ENCODE measurements around the gene NXPE4. TPM values are rescaled to one million over a fixed set of nuclear protein-coding genes. Genes with fewer than 3 reads are reported as not detected.

Gene NXPE4
- total and polyA plus RNA-seq, 4 experiments from 2014 or later = not detected

GRCh38 chr11:114621950-114622809 is 26.6 kb upstream of the NXPE4 start:
- intact Hi-C loops (cut with micrococcal nuclease) = no loop called here
- Histone ChIP-seq H3K27ac (ENCODE audit: low read depth, low read length) (no peak overlapping the region), H3K27me3 (ENCODE audit: insufficient read depth, low read length) (no peaks in the 10 kb centered on the region), H3K9me3 (ENCODE audit: control insufficient read depth in 1 of 2, low read length in 2 of 2) (peaks cover 0 to 8% of the 10 kb centered on the region in 2 donors), H3K36me3 (ENCODE audit: insufficient read depth, low read length) (no peaks in the 10 kb centered on the region), H3K4me3 (ENCODE audit: low read length in 2 of 2) (no peak overlapping the region), H3K4me1 (ENCODE audit: insufficient read depth, low read length) (no peaks in the 10 kb centered on the region)
- H3K36me3 Mint-ChIP-seq = no peaks in the 10 kb centered on the region
- peaks cover 0 to 2% (median 0%) of the 10 kb centered on the region in 8 donors for H3K9me3 Mint-ChIP-seq
- H3K27ac Mint-ChIP-seq = no peak overlapping the region
- ChIA-PET POLR2A (ENCODE audit: partially characterized antibody) (no interaction called here), CTCF (ENCODE audit: partially characterized antibody) (no interaction called here)
- H3K4me1 Mint-ChIP-seq = no peaks in the 10 kb centered on the region
- no peak overlapping the region for H3K4me3 Mint-ChIP-seq
- no peak for DNase-seq
- H3K27me3 Mint-ChIP-seq = no peaks in the 10 kb centered on the region

GRCh38 chr11:114621072-114621471 is 25.5 kb upstream of the NXPE4 start:
- Histone ChIP-seq H3K4me1 (ENCODE audit: insufficient read depth, low read length) (no peaks in the 10 kb centered on the region), H3K4me3 (ENCODE audit: low read length in 2 of 2) (no peak overlapping the region), H3K36me3 (ENCODE audit: insufficient read depth, low read length) (no peaks in the 10 kb centered on the region), H3K27me3 (ENCODE audit: insufficient read depth, low read length) (no peaks in the 10 kb centered on the region), H3K27ac (ENCODE audit: low read depth, low read length) (no peak overlapping the region), H3K9me3 (ENCODE audit: control insufficient read depth in 1 of 2, low read length in 2 of 2) (peaks cover 0 to 8% of the 10 kb centered on the region in 2 donors)
- ChIA-PET POLR2A (ENCODE audit: partially characterized antibody) (no interaction called here), CTCF (ENCODE audit: partially characterized antibody) (no interaction called here)
- Mint-ChIP-seq H3K36me3 (no peaks in the 10 kb centered on the region), H3K27ac (no peak overlapping the region), H3K27me3 (no peaks in the 10 kb centered on the region), H3K9me3 (peaks cover 0 to 2% (median 0%) of the 10 kb centered on the region in 8 donors), H3K4me3 (no peak overlapping the region), H3K4me1 (no peaks in the 10 kb centered on the region)
- intact Hi-C loops (cut with micrococcal nuclease) = no loop called here
- DNase-seq = no peak

GRCh38 chr11:114619659-114620173 is 24.1 kb upstream of the NXPE4 start:
- intact Hi-C loops (cut with micrococcal nuclease) = no loop called here
- no peaks in the 10 kb centered on the region for H3K36me3 Mint-ChIP-seq
- no peak for DNase-seq
- CTCF ChIA-PET (ENCODE audit: partially characterized antibody) = no interaction called here
- no peak overlapping the region for H3K4me3 Mint-ChIP-seq
- Histone ChIP-seq H3K9me3 (ENCODE audit: control insufficient read depth in 1 of 2, low read length in 2 of 2) (peaks cover 0 to 8% of the 10 kb centered on the region in 2 donors), H3K36me3 (ENCODE audit: insufficient read depth, low read length) (no peaks in the 10 kb centered on the region), H3K4me3 (ENCODE audit: low read length in 2 of 2) (no peak overlapping the region), H3K27ac (ENCODE audit: low read depth, low read length) (no peak overlapping the region), H3K27me3 (ENCODE audit: insufficient read depth, low read length) (no peaks in the 10 kb centered on the region), H3K4me1 (ENCODE audit: insufficient read depth, low read length) (no peaks in the 10 kb centered on the region)
- H3K4me1 Mint-ChIP-seq = no peaks in the 10 kb centered on the region
- no peaks in the 10 kb centered on the region for H3K27me3 Mint-ChIP-seq
- no peak overlapping the region for H3K27ac Mint-ChIP-seq
- POLR2A ChIA-PET (ENCODE audit: partially characterized antibody) = no interaction called here
- H3K9me3 Mint-ChIP-seq = peaks cover 0 to 2% (median 0%) of the 10 kb centered on the region in 8 donors

GRCh38 chr11:114618139-114618538 is 22.6 kb upstream of the NXPE4 start:
- intact Hi-C loops (cut with micrococcal nuclease) = no loop called here
- no peaks in the 10 kb centered on the region for H3K36me3 ChIP-seq (ENCODE audit: insufficient read depth, low read length)
- H3K27me3 ChIP-seq (ENCODE audit: insufficient read depth, low read length) = no peaks in the 10 kb centered on the region
- Mint-ChIP-seq H3K4me1 (no peaks in the 10 kb centered on the region), H3K27me3 (no peaks in the 10 kb centered on the region), H3K4me3 (no peak overlapping the region), H3K9me3 (peaks cover 0 to 2% (median 0%) of the 10 kb centered on the region in 8 donors), H3K36me3 (no peaks in the 10 kb centered on the region), H3K27ac (no peak overlapping the region)
- H3K27ac ChIP-seq (ENCODE audit: low read depth, low read length) = no peak overlapping the region
- no peak for DNase-seq
- POLR2A ChIA-PET (ENCODE audit: partially characterized antibody) = no interaction called here
- CTCF ChIA-PET (ENCODE audit: partially characterized antibody) = no interaction called here
- H3K4me1 ChIP-seq (ENCODE audit: insufficient read depth, low read length) = no peaks in the 10 kb centered on the region
- no peak overlapping the region for H3K4me3 ChIP-seq (ENCODE audit: low read length in 2 of 2)
- peaks cover 0 to 6% of the 10 kb centered on the region in 2 donors for H3K9me3 ChIP-seq (ENCODE audit: control insufficient read depth in 1 of 2, low read length in 2 of 2)

GRCh38 chr11:114617157-114618124 is 21.9 kb upstream of the NXPE4 start:
- Mint-ChIP-seq H3K4me1 (no peaks in the 10 kb centered on the region), H3K27me3 (no peaks in the 10 kb centered on the region), H3K4me3 (no peak overlapping the region), H3K27ac (no peak overlapping the region), H3K36me3 (no peaks in the 10 kb centered on the region), H3K9me3 (peaks cover 0 to 2% (median 0%) of the 10 kb centered on the region in 8 donors)
- H3K9me3 ChIP-seq (ENCODE audit: control insufficient read depth in 1 of 2, low read length in 2 of 2) = no peaks in the 10 kb centered on the region
- CTCF ChIA-PET (ENCODE audit: partially characterized antibody) = no interaction called here
- H3K27me3 ChIP-seq (ENCODE audit: insufficient read depth, low read length) = no peaks in the 10 kb centered on the region
- H3K36me3 ChIP-seq (ENCODE audit: insufficient read depth, low read length) = no peaks in the 10 kb centered on the region
- no peak overlapping the region for H3K27ac ChIP-seq (ENCODE audit: low read depth, low read length)
- no peaks in the 10 kb centered on the region for H3K4me1 ChIP-seq (ENCODE audit: insufficient read depth, low read length)
- H3K4me3 ChIP-seq (ENCODE audit: low read length in 2 of 2) = no peak overlapping the region
- intact Hi-C loops (cut with micrococcal nuclease) = no loop called here
- POLR2A ChIA-PET (ENCODE audit: partially characterized antibody) = no interaction called here
- DNase-seq = no peak

GRCh38 chr11:114616516-114616915 is 20.9 kb upstream of the NXPE4 start:
- H3K4me1 ChIP-seq (ENCODE audit: insufficient read depth, low read length) = no peaks in the 10 kb centered on the region
- H3K36me3 ChIP-seq (ENCODE audit: insufficient read depth, low read length) = no peaks in the 10 kb centered on the region
- Mint-ChIP-seq H3K27ac (no peak overlapping the region), H3K9me3 (peaks cover 0 to 2% (median 0%) of the 10 kb centered on the region in 8 donors), H3K27me3 (no peaks in the 10 kb centered on the region), H3K4me1 (no peaks in the 10 kb centered on the region), H3K4me3 (no peak overlapping the region), H3K36me3 (no peaks in the 10 kb centered on the region)
- no peaks in the 10 kb centered on the region for H3K9me3 ChIP-seq (ENCODE audit: control insufficient read depth in 1 of 2, low read length in 2 of 2)
- H3K27me3 ChIP-seq (ENCODE audit: insufficient read depth, low read length) = no peaks in the 10 kb centered on the region
- CTCF ChIA-PET (ENCODE audit: partially characterized antibody) = no interaction called here
- no peak overlapping the region for H3K4me3 ChIP-seq (ENCODE audit: low read length in 2 of 2)
- POLR2A ChIA-PET (ENCODE audit: partially characterized antibody) = no interaction called here
- DNase-seq = no peak
- H3K27ac ChIP-seq (ENCODE audit: low read depth, low read length) = no peak overlapping the region
- intact Hi-C loops (cut with micrococcal nuclease) = no loop called here

All from CD4-positive, alpha-beta memory T cell (primary cell).